NCI-H2196 (cell line): Measurements from ENCODE around the gene SYNGR2.
A peak's percentile ranks its signal among the peaks of the same experiment; 100 is the strongest.

Source experiments
- DNase-seq: peaks from one replicate; lab custom pipeline; 2025; ENCODE audit not compliant: unreplicated experiment; lab: John Stamatoyannopoulos, UW

Gene SYNGR2

DNA sequence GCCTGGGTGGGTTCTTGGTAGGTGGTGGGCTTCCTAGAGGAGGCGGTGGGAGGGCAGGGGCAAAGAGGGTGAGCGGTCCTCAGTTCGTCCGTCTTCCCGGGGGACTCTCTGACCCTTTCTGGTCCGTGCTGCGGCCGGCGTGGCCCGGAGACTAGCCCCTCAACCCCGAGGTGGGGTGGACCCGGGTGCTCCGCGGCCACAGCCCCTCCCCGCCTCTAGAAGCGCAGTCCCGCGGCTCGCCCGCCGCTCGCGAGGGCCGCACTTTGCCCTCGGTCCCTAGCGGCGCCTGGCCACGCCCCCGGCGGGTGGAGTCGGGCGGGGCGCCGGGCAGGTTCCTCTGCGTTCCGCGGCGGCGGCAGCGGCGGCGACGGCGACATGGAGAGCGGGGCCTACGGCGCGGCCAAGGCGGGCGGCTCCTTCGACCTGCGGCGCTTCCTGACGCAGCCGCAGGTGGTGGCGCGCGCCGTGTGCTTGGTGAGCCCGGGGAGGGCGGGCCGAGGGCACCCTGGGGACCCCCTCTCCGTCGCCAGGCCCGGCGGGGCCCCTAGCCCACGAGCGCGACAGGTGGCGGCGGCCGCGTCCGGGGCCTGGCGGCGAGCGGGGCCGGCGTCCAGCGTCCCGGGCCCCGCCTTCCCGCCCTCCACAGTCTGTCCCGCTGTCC lies at the start of gene SYNGR2:
Gene SYNGR2 (plus strand): TSS at position 340 of the 661 bp plus-strand sequence. CDS start 36 bp downstream, at position 376.
- DNase-seq = peak; percentile 96

GRCh38 chr17:78118801-78119241 lies 49.6 kb upstream of the SYNGR2 start:
- no peak for DNase-seq

GRCh38 chr17:78120537-78120936 lies 47.8 kb upstream of the SYNGR2 start:
- no peak for DNase-seq

- no peak for DNase-seq
These were observed 47.2 kb upstream of the SYNGR2 start for GRCh38 chr17:78120971-78121800.

DNA sequence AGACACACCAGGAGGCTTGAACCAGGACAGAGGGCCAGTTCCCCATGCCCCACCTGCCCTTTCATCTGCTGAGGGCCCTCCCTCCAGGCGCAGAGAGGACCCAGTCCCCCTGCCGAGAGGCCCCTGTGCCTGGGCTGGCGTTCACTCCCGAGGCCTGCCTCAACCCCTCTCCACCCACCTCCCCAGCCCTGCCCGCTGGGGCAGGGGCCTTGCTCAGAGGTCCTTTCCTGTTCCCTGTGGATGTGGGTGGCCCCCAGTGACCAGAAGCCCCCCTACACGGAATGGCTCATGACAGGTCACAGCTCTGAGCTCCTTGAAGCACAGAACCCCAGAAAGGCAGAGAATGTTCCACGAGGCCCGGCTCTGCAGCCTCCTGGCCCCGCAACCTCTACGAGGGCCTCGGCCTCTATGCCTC lies 46.6 kb upstream of the SYNGR2 start:
- DNase-seq = no peak

GRCh38 chr17:78122216-78122930 lies 46.0 kb upstream of the SYNGR2 start:
- DNase-seq = no peak

- no peak for DNase-seq
These were observed 45.5 kb upstream of the SYNGR2 start for GRCh38 chr17:78122931-78123249.

DNA sequence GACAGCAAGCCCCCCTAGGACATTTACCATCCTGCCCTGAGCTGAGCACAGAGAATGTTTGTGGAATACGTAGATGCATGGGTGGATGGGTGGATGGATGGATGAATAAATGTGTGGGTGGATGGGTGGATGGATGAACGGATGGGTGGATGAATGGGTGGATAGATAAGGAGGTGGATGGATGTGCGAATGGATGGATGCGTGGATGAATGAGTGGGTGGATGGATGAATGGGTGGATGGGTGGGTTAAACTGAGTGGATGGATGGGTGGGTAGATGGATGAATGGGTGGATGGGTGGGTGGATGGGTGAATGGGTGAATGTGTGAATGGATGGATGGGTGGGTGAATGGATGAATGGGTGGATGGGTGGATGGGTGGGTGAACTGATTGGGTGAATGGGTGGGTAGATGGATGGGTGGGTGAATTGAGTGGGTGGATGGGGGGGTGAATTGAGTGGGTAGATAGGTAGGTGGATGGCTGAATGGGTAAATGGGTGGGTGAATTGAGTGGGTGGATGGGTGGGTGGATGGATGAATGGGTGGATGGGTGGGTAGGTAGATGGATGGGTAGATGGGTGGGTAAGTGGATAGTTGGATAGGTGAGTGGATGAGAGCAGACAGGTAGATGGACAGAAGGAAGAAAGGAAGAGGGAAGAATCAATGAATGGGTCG lies 45.0 kb upstream of the SYNGR2 start:
- no peak for DNase-seq

- no peak for DNase-seq
These were observed 44.1 kb upstream of the SYNGR2 start for GRCh38 chr17:78124081-78124835.

DNA sequence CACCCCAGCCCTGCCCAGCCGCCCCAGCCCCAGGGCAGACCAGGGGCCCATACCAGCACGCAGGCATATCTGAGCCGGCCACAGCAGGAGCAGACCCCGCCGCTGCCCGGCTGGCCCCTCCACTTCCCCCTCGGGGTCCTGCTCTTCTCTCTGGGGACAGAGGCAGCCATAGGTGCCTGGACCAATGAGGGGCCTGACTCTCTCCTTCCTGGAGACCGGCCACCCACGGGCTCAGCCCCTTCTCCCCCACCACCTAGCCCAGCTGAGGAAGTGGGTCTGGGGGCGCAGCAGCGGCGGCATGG lies 43.6 kb upstream of the SYNGR2 start:
- no peak for DNase-seq

- no peak for DNase-seq
These were observed 43.1 kb upstream of the SYNGR2 start for GRCh38 chr17:78125138-78125913.

- no peak for DNase-seq
These were observed 42.1 kb upstream of the SYNGR2 start for GRCh38 chr17:78125976-78126894.

DNA sequence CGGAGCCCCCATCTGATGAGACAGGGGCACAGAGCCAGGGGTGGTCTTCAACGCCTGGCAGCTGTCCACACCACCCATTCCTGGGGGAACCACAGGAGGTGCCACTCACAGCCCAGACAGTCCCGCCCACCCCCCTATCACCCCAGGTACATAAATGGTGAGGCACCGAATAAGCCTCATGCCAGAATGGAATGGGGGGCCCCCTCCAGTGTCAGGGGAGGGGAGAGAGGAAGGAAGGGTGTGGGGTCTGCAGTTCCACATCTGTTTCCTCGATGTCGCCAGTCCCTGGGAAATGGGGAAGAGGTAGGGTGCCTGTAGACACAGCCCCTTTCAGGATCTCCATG lies 41.5 kb upstream of the SYNGR2 start:
- DNase-seq = no peak

GRCh38 chr17:78127239-78127887 lies 41.0 kb upstream of the SYNGR2 start:
- DNase-seq = no peak

DNA sequence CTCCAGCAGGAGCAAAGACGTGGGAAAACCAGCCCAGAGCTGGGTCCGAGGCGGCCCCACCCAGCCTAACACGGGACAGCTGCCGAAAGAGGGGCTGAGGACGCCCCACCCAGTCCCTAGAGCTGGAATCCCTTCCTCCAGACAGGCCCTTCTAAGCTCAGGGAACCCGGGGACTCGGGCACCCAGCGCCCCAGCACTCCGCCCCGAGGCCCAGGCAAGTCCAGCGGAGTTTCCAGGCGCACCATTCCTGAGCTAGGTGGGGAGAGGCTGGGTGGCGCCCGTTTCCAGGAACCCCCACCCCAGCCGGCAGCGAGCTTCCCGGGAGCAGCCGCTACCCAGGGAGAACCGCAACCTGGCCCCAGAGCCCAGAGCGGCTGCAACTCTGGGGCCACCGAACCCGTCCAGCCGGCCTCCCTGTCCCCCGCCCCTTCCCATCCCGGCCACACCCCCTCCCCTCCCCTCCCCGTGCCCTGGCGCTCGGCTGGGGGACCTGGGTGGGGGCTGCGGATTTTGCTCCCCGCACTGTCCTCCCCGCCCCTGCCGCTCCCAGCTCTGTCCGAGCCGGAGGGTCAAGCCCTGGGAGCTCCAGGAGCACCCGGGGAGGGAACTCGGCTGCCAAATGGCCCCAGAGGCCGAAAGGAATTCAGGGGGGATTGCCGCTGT lies 40.4 kb upstream of the SYNGR2 start:
- DNase-seq = peak; percentile 41

GRCh38 chr17:78128551-78129350 lies 39.6 kb upstream of the SYNGR2 start, which contains the start of gene TMC6:
TSS of gene TMC6 (minus strand) at chr17:78128755. CDS start at chr17:78126832, 1,923 bp downstream.
- DNase-seq = peak; percentile 89
